Activated naive CD4-positive, alpha-beta T cell treated with anti-CD3 and anti-CD28 coated beads, Interleukin-2, amount 10 ng/mL, durations not matched to agents 7 days and 5 days (primary cell): ENCODE data around the gene RRP1.
"Not testable (repeated sequence)": the region's sequence is repeated elsewhere in the genome, so short reads cannot be mapped to it uniquely, and the experiment has no call there.

ENCODE experiments used
- CTCF ChIA-PET: fragments of 350-600 bp; sonication (Branson Sonifier 250); formaldehyde crosslinking; loops from one replicate; lab custom pipeline; 2021; ENCODE audit warnings: antibody characterized with exemption; lab: Charles Lee
- DNase-seq: peaks from one replicate; pipeline ENCODE4 v3.0.0-alpha.2; 2020
- H3K27ac Mint-ChIP-seq: one replicate; pipeline ENCODE4 v1.8.0; 2021; ENCODE audit warnings: mild to moderate bottlenecking, moderate library complexity, mixed read lengths
- H3K27me3 Mint-ChIP-seq: one replicate; pipeline ENCODE4 v1.8.0; 2021; ENCODE audit warnings: mild to moderate bottlenecking, mixed read lengths
- H3K36me3 Mint-ChIP-seq: one replicate; pipeline ENCODE4 v1.8.0; 2021; ENCODE audit warnings: mixed read lengths
- H3K4me1 Mint-ChIP-seq: one replicate; pipeline ENCODE4 v1.8.0; 2021; ENCODE audit warnings: mixed read lengths
- H3K4me3 Mint-ChIP-seq: one replicate; pipeline ENCODE4 v1.8.0; 2021; ENCODE audit warnings: mild to moderate bottlenecking, moderate library complexity, mixed read lengths
- H3K9me3 Mint-ChIP-seq: one replicate; pipeline ENCODE4 v1.8.0; 2021; ENCODE audit warnings: mixed read lengths

RRP1 gene

GRCh38 chr21:43832158-43832550, 42.8 kb downstream of the RRP1 start:
- no peak overlapping the region for H3K27ac Mint-ChIP-seq
- no peaks in the 10 kb centered on the region for H3K9me3 Mint-ChIP-seq
- H3K4me1 Mint-ChIP-seq = peaks cover 10% of the 10 kb centered on the region
- no peaks in the 10 kb centered on the region for H3K36me3 Mint-ChIP-seq
- CTCF ChIA-PET = interaction anchor here (1.3 kb wide), 1 partner anchor 19 kb away, joined by 3 read pairs; no protein-coding TSS in a partner anchor
- H3K27me3 Mint-ChIP-seq = peaks cover 90% of the 10 kb centered on the region
- no peak for DNase-seq
- H3K4me3 Mint-ChIP-seq = no peak overlapping the region

DNA sequence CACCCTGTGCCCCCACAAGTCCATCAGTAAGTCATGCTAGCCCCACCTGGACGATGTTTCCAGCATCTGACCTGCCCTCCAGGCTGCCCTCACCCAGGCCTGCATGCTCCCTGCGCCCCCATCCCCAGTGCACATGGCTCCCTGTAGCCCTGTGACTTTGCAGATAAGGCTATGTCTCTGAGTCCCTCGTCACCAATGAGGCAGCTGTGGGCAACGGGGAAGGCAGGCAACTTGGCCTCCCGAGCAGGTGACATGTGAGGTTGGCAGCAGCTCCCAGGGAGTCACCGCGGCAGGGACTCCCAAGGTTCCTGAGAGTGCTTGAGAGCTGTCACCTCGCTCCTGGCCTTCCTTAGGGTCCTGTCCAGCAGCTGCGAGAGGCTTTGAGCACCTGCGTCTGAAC, 43.3 kb downstream of the RRP1 start:
- Mint-ChIP-seq H3K27me3 (peaks cover 90% of the 10 kb centered on the region), H3K9me3 (no peaks in the 10 kb centered on the region), H3K4me3 (no peak overlapping the region), H3K27ac (no peak overlapping the region), H3K36me3 (no peaks in the 10 kb centered on the region), H3K4me1 (peaks cover 10% of the 10 kb centered on the region)
- DNase-seq = no peak
- CTCF ChIA-PET = interaction anchor here (1.3 kb wide), 1 partner anchor 19 kb away, joined by 3 read pairs; no protein-coding TSS in a partner anchor

DNA sequence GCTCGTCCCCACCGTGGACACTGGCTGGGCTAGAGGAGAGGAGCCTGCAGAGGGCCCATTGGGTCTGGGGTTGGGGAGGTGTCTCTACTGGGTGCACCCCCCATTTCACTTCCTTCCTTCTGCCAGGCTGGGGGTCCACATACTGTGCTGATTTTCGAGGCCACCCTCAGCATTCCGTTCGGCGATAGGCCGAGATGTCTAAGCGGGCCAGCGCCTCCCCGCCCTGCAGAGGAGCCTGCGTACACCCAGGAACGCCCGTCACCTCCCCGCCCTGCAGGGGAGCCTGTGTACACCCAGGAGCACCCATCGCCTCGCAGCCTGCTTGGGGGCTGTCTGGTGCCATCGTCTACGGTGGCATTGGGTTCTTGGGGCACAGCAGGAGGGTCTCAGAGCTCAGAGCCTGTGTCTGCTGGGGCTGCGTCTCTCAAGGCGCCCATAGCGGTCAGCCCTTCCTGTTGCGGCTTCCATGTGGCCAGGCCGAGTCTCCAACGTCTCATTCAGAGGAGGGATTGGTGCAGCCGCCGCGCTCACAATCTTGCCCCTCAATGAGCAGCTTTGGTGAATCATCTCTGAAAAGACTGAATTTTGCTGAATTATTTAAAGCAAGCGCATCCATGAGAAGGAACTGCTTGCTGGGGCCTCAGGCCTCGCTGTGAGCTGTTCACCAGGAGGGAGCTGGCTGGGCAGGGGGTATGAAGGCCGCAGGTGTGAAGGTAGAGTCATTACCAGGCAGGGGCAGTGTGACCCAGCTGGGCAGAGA, 44.9 kb downstream of the RRP1 start:
- peaks cover 10% of the 10 kb centered on the region for H3K4me1 Mint-ChIP-seq
- no peak for DNase-seq
- no peaks in the 10 kb centered on the region for H3K9me3 Mint-ChIP-seq
- H3K27me3 Mint-ChIP-seq = peaks cover 92% of the 10 kb centered on the region
- CTCF ChIA-PET = interaction anchor here (1.3 kb wide), 1 partner anchor 9 kb away, joined by 3 read pairs; no protein-coding TSS in a partner anchor
- no peak overlapping the region for H3K4me3 Mint-ChIP-seq
- no peaks in the 10 kb centered on the region for H3K36me3 Mint-ChIP-seq
- no peak overlapping the region for H3K27ac Mint-ChIP-seq

DNA sequence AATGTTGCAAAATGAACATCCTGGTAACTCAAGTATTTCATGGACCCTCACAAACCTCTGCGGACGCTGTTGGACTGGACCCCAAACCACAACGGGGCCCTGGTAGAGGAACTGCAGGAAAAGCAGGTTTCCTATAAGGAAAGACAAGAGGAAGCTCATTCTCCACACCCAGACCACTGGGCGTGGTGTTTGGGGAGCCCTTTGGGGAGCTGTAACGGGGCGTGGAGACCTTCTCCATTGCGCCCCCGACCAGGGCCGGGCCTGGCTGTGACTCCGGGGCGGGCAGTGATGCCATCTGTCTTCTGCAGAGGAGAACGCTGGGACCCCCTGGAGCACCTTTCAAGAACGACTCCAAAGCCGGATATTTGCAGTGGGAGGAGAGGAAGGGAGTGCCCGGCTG, 45.7 kb downstream of the RRP1 start:
- Mint-ChIP-seq H3K36me3 (no peaks in the 10 kb centered on the region), H3K9me3 (no peaks in the 10 kb centered on the region), H3K27me3 (peaks cover 88% of the 10 kb centered on the region), H3K27ac (no peak overlapping the region), H3K4me1 (peaks cover 12% of the 10 kb centered on the region), H3K4me3 (no peak overlapping the region)
- no peak for DNase-seq
- CTCF ChIA-PET = interaction anchor here (1.3 kb wide), 1 partner anchor 10 kb away, joined by 3 read pairs; no protein-coding TSS in a partner anchor

GRCh38 chr21:43835861-43836260, 46.5 kb downstream of the RRP1 start:
- Mint-ChIP-seq H3K4me1 (peaks cover 12% of the 10 kb centered on the region), H3K9me3 (no peaks in the 10 kb centered on the region), H3K27ac (no peak overlapping the region), H3K27me3 (peaks cover 89% of the 10 kb centered on the region), H3K36me3 (no peaks in the 10 kb centered on the region), H3K4me3 (no peak overlapping the region)
- CTCF ChIA-PET = interaction anchor here (1.4 kb wide), 1 partner anchor 10 kb away, joined by 3 read pairs; no protein-coding TSS in a partner anchor
- no peak for DNase-seq

DNA sequence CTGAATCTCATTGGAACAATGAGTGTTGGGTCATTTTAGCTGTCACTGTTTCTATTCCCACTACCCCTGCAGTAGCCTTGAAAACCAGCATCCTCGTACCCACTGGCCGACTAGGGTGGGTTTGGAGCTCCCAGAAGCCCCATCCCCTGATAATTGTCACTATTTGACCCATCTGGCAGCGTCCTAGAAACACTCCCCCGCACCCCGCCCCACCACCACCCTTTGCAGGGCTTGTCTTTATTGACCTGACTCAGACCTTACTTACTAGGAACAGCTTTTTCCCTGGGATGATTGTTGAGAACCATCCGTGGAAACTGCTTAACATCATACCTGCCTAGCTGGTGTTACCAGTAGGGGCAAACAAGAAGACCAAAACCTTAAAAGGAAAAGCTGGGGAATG, 47.2 kb downstream of the RRP1 start:
- peaks cover 82% of the 10 kb centered on the region for H3K27me3 Mint-ChIP-seq
- no peak for DNase-seq
- H3K9me3 Mint-ChIP-seq = no peaks in the 10 kb centered on the region
- no peaks in the 10 kb centered on the region for H3K36me3 Mint-ChIP-seq
- H3K4me1 Mint-ChIP-seq = peaks cover 16% of the 10 kb centered on the region
- no peak overlapping the region for H3K4me3 Mint-ChIP-seq
- CTCF ChIA-PET = interaction anchor here (1.4 kb wide), 1 partner anchor 10 kb away, joined by 3 read pairs; no protein-coding TSS in a partner anchor
- H3K27ac Mint-ChIP-seq = no peak overlapping the region

DNA sequence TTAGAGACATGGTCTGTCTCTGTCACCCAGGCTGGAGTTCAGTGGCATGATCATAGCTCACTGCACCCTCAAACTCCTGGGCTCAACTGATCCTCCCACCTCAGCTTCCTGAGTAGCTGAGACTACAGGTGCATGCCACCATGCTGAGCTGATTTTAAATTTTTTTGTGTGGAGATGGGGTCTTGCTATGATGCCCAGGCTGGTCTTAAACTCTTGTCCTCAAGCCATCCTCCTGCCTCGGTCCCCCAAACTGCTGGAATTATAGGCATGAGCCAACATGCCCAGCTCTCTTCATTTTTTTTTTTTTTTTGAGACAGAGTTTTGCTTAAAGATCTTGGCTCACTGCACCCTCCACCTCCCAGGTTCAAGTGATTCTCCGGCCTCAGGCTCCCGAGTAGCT, 50.9 kb downstream of the RRP1 start:
- CTCF ChIA-PET = no interaction called here
- Mint-ChIP-seq H3K4me1 (peaks cover 23% of the 10 kb centered on the region), H3K9me3 (no peaks in the 10 kb centered on the region), H3K27me3 (peaks cover 47% of the 10 kb centered on the region), H3K27ac (no peak overlapping the region), H3K4me3 (no peak overlapping the region), H3K36me3 (no peaks in the 10 kb centered on the region)
- DNase-seq = no peak

DNA sequence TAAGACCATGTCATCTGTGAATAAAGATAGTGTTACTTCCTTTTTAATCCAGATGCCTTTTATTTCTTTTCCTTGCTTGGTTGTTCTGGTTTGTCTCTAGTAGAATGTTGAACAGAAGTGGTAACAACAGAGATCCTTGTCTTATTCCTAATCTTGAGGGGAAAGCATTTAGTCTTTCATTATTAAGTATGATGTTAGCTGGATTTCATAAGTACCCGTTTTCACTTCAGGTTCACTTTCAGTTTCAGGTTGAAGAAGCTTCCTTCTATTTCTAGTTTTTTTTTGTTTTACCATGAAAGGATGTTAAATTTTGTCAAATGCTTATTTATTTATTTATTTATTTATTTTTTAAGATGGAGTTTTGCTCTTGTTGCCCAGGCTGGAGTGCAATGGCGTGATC, 53.4 kb downstream of the RRP1 start:
- no peaks in the 10 kb centered on the region for H3K36me3 Mint-ChIP-seq
- no peak for DNase-seq
- H3K4me3 Mint-ChIP-seq = peak overlapping the region; percentile 24
- peaks cover 20% of the 10 kb centered on the region for H3K4me1 Mint-ChIP-seq
- H3K27ac Mint-ChIP-seq = peak overlapping the region; percentile 82
- peaks cover 29% of the 10 kb centered on the region for H3K27me3 Mint-ChIP-seq
- H3K9me3 Mint-ChIP-seq = no peaks in the 10 kb centered on the region
- CTCF ChIA-PET = interaction anchor here (0.6 kb wide), 1 partner anchor 16 kb away, joined by 4 read pairs; no protein-coding TSS in a partner anchor

- H3K36me3 Mint-ChIP-seq, CTCF ChIA-PET, DNase-seq, H3K9me3 Mint-ChIP-seq, H3K27ac Mint-ChIP-seq, H3K4me3 Mint-ChIP-seq: not testable (repeated sequence)
- Mint-ChIP-seq H3K4me1 (peaks cover 23% of the 10 kb centered on the region), H3K27me3 (peaks cover 20% of the 10 kb centered on the region)
These were observed 55.5 kb downstream of the RRP1 start for GRCh38 chr21:43844906-43845305.

GRCh38 chr21:43845386-43845785, 56.0 kb downstream of the RRP1 start:
- no peaks in the 10 kb centered on the region for H3K9me3 Mint-ChIP-seq
- DNase-seq = no peak
- peaks cover 16% of the 10 kb centered on the region for H3K27me3 Mint-ChIP-seq
- H3K36me3 Mint-ChIP-seq = no peaks in the 10 kb centered on the region
- peaks cover 27% of the 10 kb centered on the region for H3K4me1 Mint-ChIP-seq
- CTCF ChIA-PET = no interaction called here
- no peak overlapping the region for H3K27ac Mint-ChIP-seq
- H3K4me3 Mint-ChIP-seq = no peak overlapping the region

DNA sequence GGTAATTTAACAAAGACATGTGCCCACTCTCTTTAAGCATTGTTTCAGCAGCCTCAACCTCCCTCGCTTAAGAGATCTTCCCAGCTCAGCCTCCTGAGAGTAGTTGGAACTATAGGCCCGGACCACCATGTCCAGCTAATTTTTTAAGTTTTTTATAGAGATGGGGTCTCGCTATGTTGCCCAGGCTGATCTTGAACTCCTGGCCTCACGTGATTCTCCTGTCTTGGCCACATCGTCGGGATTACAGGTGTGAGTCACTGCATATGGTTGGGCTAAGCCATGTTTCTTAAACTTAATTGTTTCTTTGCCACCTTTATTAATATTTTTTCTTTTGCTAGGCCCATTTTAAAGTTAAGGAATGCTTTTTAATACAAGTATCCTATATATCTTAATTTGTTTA, 57.1 kb downstream of the RRP1 start:
- peaks cover 14% of the 10 kb centered on the region for H3K27me3 Mint-ChIP-seq
- CTCF ChIA-PET = no interaction called here
- no peak for DNase-seq
- no peak overlapping the region for H3K4me3 Mint-ChIP-seq
- H3K27ac Mint-ChIP-seq = no peak overlapping the region
- H3K4me1 Mint-ChIP-seq = peaks cover 28% of the 10 kb centered on the region
- H3K9me3 Mint-ChIP-seq = peaks cover 8% of the 10 kb centered on the region
- peaks cover 8% of the 10 kb centered on the region for H3K36me3 Mint-ChIP-seq

- no peak for DNase-seq
- H3K4me3 Mint-ChIP-seq = no peak overlapping the region
- peaks cover 8% of the 10 kb centered on the region for H3K36me3 Mint-ChIP-seq
- H3K27ac Mint-ChIP-seq = no peak overlapping the region
- peaks cover 24% of the 10 kb centered on the region for H3K4me1 Mint-ChIP-seq
- H3K9me3 Mint-ChIP-seq = peaks cover 10% of the 10 kb centered on the region
- CTCF ChIA-PET = no interaction called here
- peaks cover 14% of the 10 kb centered on the region for H3K27me3 Mint-ChIP-seq
These were observed 57.9 kb downstream of the RRP1 start for GRCh38 chr21:43847301-43847700.

- DNase-seq = no peak
- peaks cover 19% of the 10 kb centered on the region for H3K4me1 Mint-ChIP-seq
- H3K27me3 Mint-ChIP-seq = peaks cover 19% of the 10 kb centered on the region
- CTCF ChIA-PET = no interaction called here
- no peak overlapping the region for H3K27ac Mint-ChIP-seq
- peaks cover 8% of the 10 kb centered on the region for H3K36me3 Mint-ChIP-seq
- peaks cover 10% of the 10 kb centered on the region for H3K9me3 Mint-ChIP-seq
- H3K4me3 Mint-ChIP-seq = no peak overlapping the region
These were observed 59.4 kb downstream of the RRP1 start for GRCh38 chr21:43848771-43849170.

- Mint-ChIP-seq H3K9me3 (peaks cover 10% of the 10 kb centered on the region), H3K4me1 (peaks cover 27% of the 10 kb centered on the region), H3K4me3 (no peak overlapping the region), H3K36me3 (peaks cover 8% of the 10 kb centered on the region), H3K27me3 (peaks cover 19% of the 10 kb centered on the region), H3K27ac (no peak overlapping the region)
- no peak for DNase-seq
- CTCF ChIA-PET = no interaction called here
These were observed 60.3 kb downstream of the RRP1 start for GRCh38 chr21:43849532-43850299.
